Neural progenitor cell (in vitro differentiated cells): Measurements from ENCODE around the gene RAD51B. TPM values are rescaled to one million over a fixed set of nuclear protein-coding genes. Genes with fewer than 3 reads are reported as not detected.

Experiments
- DNase-seq: peaks from one replicate; pipeline ENCODE4 v3.0.0-alpha.2; 2016; ENCODE audit warnings: low spot score
- H2AFZ ChIP-seq: fragments of 200-600 bp; sonication (generic); replicated peaks from 2 replicates; pipeline ENCODE4 v1.6.1; 2016; ENCODE audit warnings: antibody characterized with exemption
- H3F3A ChIP-seq: fragments of 200-600 bp; sonication (generic); 2 replicates; pipeline ENCODE4 v1.6.1; 2016; ENCODE audit warnings: antibody characterized with exemption, low read depth
- H3K27ac ChIP-seq: fragments of 200-600 bp; sonication (generic); 2 replicates; pipeline ENCODE4 v1.5.1; 2016; ENCODE audit warnings: mild to moderate bottlenecking
- H3K27me3 ChIP-seq: fragments of 200-600 bp; sonication (generic); 2 replicates; pipeline ENCODE4 v1.6.1; 2016; ENCODE audit warnings: mild to moderate bottlenecking, moderate library complexity
- H3K36me3 ChIP-seq: fragments of 200-600 bp; sonication (generic); 2 replicates; pipeline ENCODE4 v1.5.1; 2016
- H3K4me1 ChIP-seq: fragments of 200-600 bp; sonication (generic); 2 replicates; pipeline ENCODE4 v1.6.1; 2016; ENCODE audit warnings: mixed run types
- H3K4me2 ChIP-seq: fragments of 200-600 bp; sonication (generic); 2 replicates; pipeline ENCODE4 v1.6.1; 2016
- H3K4me3 ChIP-seq: fragments of 200-600 bp; sonication (generic); 2 replicates; pipeline ENCODE4 v1.5.1; 2016
- H3K79me2 ChIP-seq: fragments of 200-600 bp; sonication (generic); 2 replicates; pipeline ENCODE4 v1.6.1; 2016; ENCODE audit warnings: low read depth
- H3K9ac ChIP-seq: fragments of 200-600 bp; sonication (generic); 2 replicates; pipeline ENCODE4 v1.6.1; 2016
- H3K9me3 ChIP-seq: fragments of 200-600 bp; sonication (generic); 2 replicates; pipeline ENCODE4 v1.5.1; 2016; ENCODE audit warnings: low read depth
- H4K20me1 ChIP-seq: fragments of 200-600 bp; sonication (generic); 2 replicates; pipeline ENCODE4 v1.6.1; 2016; ENCODE audit warnings: low read depth
- H3K27ac Mint-ChIP-seq: 3 replicates; pipeline ENCODE4 v1.8.0; 2021; ENCODE audit warnings: mixed read lengths
- H3K27me3 Mint-ChIP-seq: 2 replicates; pipeline ENCODE4 v1.8.0; 2022; ENCODE audit warnings: low read depth, mild to moderate bottlenecking, inconsistent platforms, moderate library complexity, mixed read lengths; ENCODE audit not compliant: insufficient read depth
- H3K36me3 Mint-ChIP-seq: 3 replicates; pipeline ENCODE4 v1.8.0; 2021; ENCODE audit warnings: mixed read lengths
- H3K4me1 Mint-ChIP-seq: 3 replicates; pipeline ENCODE4 v1.8.0; 2021; ENCODE audit warnings: mixed read lengths
- H3K4me3 Mint-ChIP-seq: 3 replicates; pipeline ENCODE4 v1.8.0; 2021; ENCODE audit warnings: mild to moderate bottlenecking, moderate library complexity, mixed read lengths
- H3K9me3 Mint-ChIP-seq: 3 replicates; pipeline ENCODE4 v1.8.0; 2020; ENCODE audit warnings: mixed read lengths
- EZH2 ChIP-seq: fragments of 200-600 bp; sonication (generic); IDR thresholded peaks from 2 replicates; pipeline ENCODE4 v1.6.1; 2017; ENCODE audit warnings: antibody characterized with exemption, mild to moderate bottlenecking, moderate library complexity
- EZH2phosphoT487 ChIP-seq: fragments of 200-600 bp; sonication (generic); IDR thresholded peaks from 2 replicates; pipeline ENCODE4 v1.6.1; 2017; ENCODE audit warnings: antibody characterized with exemption
- total RNA-seq: library from RNA; depleted of rRNA; stranded (reverse); fragments of >200 nt; gene quantifications from 2 replicates; pipeline ENCODE4 v1.2.3, GENCODE V29; 2015; ENCODE audit warnings: low replicate concordance
- TF ChIP-seq, protein P1 (sequence below): fragments of 200-600 bp; sonication (generic); IDR thresholded peaks from 2 replicates; pipeline ENCODE4 v1.5.1; 2017; ENCODE audit warnings: antibody characterized with exemption, mild to moderate bottlenecking

Gene RAD51B
- total RNA-seq, 1 donor from 2014 or later, result 50.5 TPM

DNA sequence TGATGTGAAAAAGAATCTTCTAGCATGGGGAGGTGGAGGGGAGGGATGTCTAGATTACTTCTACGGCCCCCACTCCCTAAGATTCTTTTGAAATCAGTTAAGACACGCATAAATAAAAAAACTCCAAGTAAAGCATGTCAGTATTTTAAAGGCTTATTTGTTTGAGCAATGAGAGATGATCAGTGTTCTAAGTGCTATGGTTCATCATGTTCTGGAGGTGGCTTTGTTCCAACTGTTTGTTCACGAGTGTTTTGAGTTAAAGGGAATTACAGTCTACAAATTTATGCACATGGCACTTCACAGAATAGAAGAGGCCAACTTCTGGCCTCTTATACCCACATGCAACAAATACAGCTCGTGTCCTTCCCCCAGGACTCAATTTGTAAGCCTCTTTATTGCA, 394.9 kb downstream of the RAD51B start:
- no peak overlapping the region for H3K9ac ChIP-seq
- no peak overlapping the region for H2AFZ ChIP-seq
- no peaks in the 10 kb centered on the region for H3K27me3 ChIP-seq
- Mint-ChIP-seq H3K4me3 (no peak overlapping the region), H3K27ac (no peak overlapping the region), H3K9me3 (peaks cover 2% of the 10 kb centered on the region), H3K36me3 (peaks cover 2% of the 10 kb centered on the region), H3K27me3 (peaks cover 2% of the 10 kb centered on the region), H3K4me1 (peaks cover 23% of the 10 kb centered on the region)
- no peaks in the 10 kb centered on the region for H3K9me3 ChIP-seq
- no peak overlapping the region for H3K27ac ChIP-seq
- H3K79me2 ChIP-seq, result no peaks in the 10 kb centered on the region
- TF ChIP-seq EZH2phosphoT487 (no peak), EZH2 (no peak)
- TF ChIP-seq, protein P1, sequence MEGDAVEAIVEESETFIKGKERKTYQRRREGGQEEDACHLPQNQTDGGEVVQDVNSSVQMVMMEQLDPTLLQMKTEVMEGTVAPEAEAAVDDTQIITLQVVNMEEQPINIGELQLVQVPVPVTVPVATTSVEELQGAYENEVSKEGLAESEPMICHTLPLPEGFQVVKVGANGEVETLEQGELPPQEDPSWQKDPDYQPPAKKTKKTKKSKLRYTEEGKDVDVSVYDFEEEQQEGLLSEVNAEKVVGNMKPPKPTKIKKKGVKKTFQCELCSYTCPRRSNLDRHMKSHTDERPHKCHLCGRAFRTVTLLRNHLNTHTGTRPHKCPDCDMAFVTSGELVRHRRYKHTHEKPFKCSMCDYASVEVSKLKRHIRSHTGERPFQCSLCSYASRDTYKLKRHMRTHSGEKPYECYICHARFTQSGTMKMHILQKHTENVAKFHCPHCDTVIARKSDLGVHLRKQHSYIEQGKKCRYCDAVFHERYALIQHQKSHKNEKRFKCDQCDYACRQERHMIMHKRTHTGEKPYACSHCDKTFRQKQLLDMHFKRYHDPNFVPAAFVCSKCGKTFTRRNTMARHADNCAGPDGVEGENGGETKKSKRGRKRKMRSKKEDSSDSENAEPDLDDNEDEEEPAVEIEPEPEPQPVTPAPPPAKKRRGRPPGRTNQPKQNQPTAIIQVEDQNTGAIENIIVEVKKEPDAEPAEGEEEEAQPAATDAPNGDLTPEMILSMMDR, result no peak
- no peaks in the 10 kb centered on the region for H4K20me1 ChIP-seq
- H3K4me2 ChIP-seq, result no peak overlapping the region
- H3K36me3 ChIP-seq, result no peaks in the 10 kb centered on the region
- no peak overlapping the region for H3K4me3 ChIP-seq
- peaks cover 21% of the 10 kb centered on the region for H3K4me1 ChIP-seq
- DNase-seq, result no peak
- peaks cover 12% of the 10 kb centered on the region for H3F3A ChIP-seq

DNA sequence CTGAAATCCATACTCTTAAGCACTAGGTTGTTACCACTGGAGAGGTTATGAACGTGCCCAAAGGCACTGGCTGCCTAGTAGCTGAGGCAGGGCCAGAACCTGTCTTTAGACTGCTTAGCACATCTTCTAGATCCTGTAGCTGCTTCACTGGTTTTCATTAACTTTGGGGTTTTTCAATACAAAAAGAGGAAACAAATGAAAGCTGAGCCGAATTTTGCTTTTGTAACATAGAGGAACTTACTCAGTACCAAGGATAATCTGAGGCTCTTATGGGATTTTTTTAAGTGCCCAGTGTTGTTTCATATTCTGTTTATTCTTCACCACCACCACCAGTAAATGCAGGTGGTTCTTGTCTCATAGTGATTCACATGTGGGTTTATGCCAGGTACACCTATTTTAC, 396.1 kb downstream of the RAD51B start:
- no peak overlapping the region for H3K9ac ChIP-seq
- peaks cover 2% of the 10 kb centered on the region for H3K36me3 Mint-ChIP-seq
- peaks cover 2% of the 10 kb centered on the region for H3K9me3 Mint-ChIP-seq
- peaks cover 23% of the 10 kb centered on the region for H3K4me1 ChIP-seq
- H3K4me1 Mint-ChIP-seq, result peaks cover 22% of the 10 kb centered on the region
- no peaks in the 10 kb centered on the region for H3K9me3 ChIP-seq
- no peaks in the 10 kb centered on the region for H3K27me3 ChIP-seq
- no peak overlapping the region for H3K4me3 ChIP-seq
- no peak overlapping the region for H3K4me2 ChIP-seq
- peaks cover 2% of the 10 kb centered on the region for H3K27me3 Mint-ChIP-seq
- TF ChIP-seq EZH2phosphoT487, result no peak
- TF ChIP-seq, protein P1, result no peak
- no peak for TF ChIP-seq EZH2
- DNase-seq, result no peak
- H4K20me1 ChIP-seq, result no peaks in the 10 kb centered on the region
- H3F3A ChIP-seq, result peaks cover 12% of the 10 kb centered on the region
- H3K27ac Mint-ChIP-seq, result no peak overlapping the region
- H3K4me3 Mint-ChIP-seq, result no peak overlapping the region
- no peaks in the 10 kb centered on the region for H3K79me2 ChIP-seq
- no peak overlapping the region for H3K27ac ChIP-seq
- no peaks in the 10 kb centered on the region for H3K36me3 ChIP-seq
- no peak overlapping the region for H2AFZ ChIP-seq

DNA sequence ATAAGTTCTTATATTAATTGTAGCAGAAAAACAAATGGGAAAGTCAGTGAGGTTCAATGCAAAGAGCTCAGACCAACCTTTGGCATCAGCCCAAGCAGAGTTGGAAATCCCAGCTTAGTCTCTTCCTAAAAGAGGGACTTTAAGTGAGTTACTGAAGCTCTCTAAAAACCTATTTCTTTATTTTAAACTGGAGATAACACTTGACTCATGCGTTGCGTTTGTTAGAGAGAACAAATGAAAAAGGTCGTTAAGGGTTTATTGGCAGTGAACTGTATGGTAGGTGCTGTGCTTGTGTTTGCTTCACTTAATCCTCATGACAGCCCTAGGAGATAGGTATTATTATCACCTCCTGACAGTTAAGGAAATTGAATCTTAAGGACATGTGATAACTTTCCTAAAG, 396.5 kb downstream of the RAD51B start:
- H3K9me3 Mint-ChIP-seq, result peaks cover 2% of the 10 kb centered on the region
- Histone ChIP-seq H3K4me1 (peaks cover 23% of the 10 kb centered on the region), H3K79me2 (no peaks in the 10 kb centered on the region), H3K9ac (no peak overlapping the region), H3F3A (peaks cover 12% of the 10 kb centered on the region), H3K36me3 (no peaks in the 10 kb centered on the region), H3K4me2 (no peak overlapping the region), H4K20me1 (no peaks in the 10 kb centered on the region), H3K4me3 (no peak overlapping the region), H3K9me3 (no peaks in the 10 kb centered on the region), H3K27ac (no peak overlapping the region), H3K27me3 (no peaks in the 10 kb centered on the region), H2AFZ (no peak overlapping the region)
- no peak for DNase-seq
- peaks cover 2% of the 10 kb centered on the region for H3K27me3 Mint-ChIP-seq
- H3K4me1 Mint-ChIP-seq, result peaks cover 17% of the 10 kb centered on the region
- TF ChIP-seq EZH2phosphoT487 (no peak), EZH2 (no peak)
- TF ChIP-seq, protein P1, result no peak
- H3K4me3 Mint-ChIP-seq, result no peak overlapping the region
- peaks cover 2% of the 10 kb centered on the region for H3K36me3 Mint-ChIP-seq
- no peak overlapping the region for H3K27ac Mint-ChIP-seq
